Rectal smooth muscle tissue (tissue), 1 donor: Measurements from ENCODE around the gene MYH7.
"Not testable (repeated sequence)": the region's sequence is repeated elsewhere in the genome, so short reads cannot be mapped to it uniquely, and the experiment has no call there.

Experiments used
- H3K27ac ChIP-seq: one replicate; pipeline ENCODE4 v1.7.0; 2013; ENCODE audit warnings: low read depth, low read length, inconsistent platforms
- H3K27me3 ChIP-seq: one replicate; pipeline ENCODE4 v1.7.0; 2013; ENCODE audit warnings: low read length; ENCODE audit not compliant: control insufficient read depth, insufficient read depth
- H3K36me3 ChIP-seq: one replicate; pipeline ENCODE4 v1.7.0; 2013; ENCODE audit warnings: low read length; ENCODE audit not compliant: control insufficient read depth, insufficient read depth
- H3K4me1 ChIP-seq: one replicate; pipeline ENCODE4 v1.7.0; 2013; ENCODE audit warnings: low read length; ENCODE audit not compliant: control insufficient read depth, insufficient read depth
- H3K4me3 ChIP-seq: one replicate; pipeline ENCODE4 v1.7.0; 2013; ENCODE audit warnings: low read length
- H3K9ac ChIP-seq: one replicate; pipeline ENCODE4 v1.7.0; 2013; ENCODE audit warnings: low read length

Gene MYH7

DNA sequence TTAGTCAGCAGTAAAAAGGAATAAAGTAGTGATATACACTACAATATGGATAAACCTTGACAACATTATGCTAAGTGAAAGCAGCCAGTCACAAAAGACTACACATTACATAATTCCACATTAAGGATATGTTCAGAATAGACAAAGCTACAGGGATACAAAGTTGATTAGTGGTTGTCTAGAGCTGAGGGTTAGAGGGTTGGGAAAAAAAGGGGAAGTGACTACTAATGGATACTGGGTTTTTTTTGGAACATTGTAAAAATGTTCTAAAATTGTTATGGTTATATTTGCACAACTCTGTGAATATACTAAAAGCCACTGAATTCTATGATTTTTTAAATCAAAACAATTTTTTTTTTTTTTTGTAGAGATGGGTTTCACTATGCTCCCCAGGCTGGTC is 29.2 kb upstream of the MYH7 start:
- Histone ChIP-seq H3K27me3 (no peaks in the 10 kb centered on the region), H3K4me3 (no peak overlapping the region), H3K27ac (no peak overlapping the region), H3K9ac (no peak overlapping the region), H3K36me3 (no peaks in the 10 kb centered on the region), H3K4me1 (no peaks in the 10 kb centered on the region)

DNA sequence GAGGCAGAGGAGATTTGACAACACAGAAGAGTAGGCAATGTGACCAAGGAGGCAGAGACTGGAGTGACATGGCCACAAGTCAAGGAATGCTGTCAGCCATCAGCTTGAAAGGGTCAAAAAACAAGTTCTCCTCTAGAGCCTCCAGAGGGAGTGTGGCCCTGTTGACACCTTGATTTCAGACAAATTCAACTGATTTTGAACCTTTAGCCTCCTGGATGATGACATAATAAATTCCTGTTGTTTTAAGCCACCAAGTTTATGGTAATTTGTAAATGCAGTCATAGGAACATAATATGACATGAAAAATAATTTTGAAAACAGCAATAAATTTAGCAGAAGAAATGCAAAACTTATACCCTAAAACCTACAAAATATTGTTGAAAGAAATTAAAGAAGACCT is 25.5 kb upstream of the MYH7 start:
- H3K27ac ChIP-seq = no peak overlapping the region
- no peaks in the 10 kb centered on the region for H3K4me1 ChIP-seq
- no peak overlapping the region for H3K9ac ChIP-seq
- no peaks in the 10 kb centered on the region for H3K27me3 ChIP-seq
- H3K4me3 ChIP-seq = no peak overlapping the region
- no peaks in the 10 kb centered on the region for H3K36me3 ChIP-seq

DNA sequence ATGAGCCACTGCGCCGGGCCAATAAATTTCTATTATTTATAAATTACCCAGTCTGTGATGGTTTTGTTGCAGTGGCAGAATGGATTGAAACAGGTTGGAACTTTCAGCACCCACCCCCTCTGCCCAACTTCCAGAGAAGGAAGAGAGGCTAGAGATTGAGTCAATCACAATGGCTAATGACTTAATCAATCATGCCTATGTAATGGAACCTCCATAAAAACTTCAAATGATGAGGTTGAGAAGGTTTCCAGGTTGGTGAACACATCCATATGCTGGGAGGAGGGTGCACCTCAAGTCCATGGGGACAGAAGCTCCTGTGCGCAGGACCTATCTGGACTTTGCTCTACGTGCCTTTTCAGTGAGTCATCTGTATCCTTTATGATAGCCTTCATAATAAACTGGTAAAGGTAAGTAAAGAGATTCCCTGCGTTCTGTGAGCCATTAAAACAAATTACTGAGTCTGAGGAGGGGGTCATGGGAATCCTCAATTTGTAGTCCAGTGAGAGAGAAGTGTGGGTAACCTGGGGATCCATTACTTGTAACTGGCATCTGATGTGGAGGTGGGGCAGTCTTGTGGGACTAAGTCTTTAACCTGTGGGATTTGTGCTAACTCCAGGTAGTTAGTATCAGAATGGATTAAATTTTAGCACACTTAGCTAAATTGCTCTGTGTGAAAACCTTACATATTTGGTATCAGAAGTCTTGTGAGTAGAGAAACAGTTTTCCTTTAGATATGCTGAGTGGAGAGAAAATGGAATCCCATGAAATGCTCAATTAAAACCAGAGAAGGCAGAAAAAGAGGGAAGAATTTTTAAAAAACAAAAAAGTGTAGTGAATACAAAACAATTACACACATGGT is 22.4 kb upstream of the MYH7 start:
- Histone ChIP-seq H3K36me3 (no peaks in the 10 kb centered on the region), H3K4me3 (no peak overlapping the region), H3K27me3 (no peaks in the 10 kb centered on the region), H3K27ac (no peak overlapping the region), H3K9ac (no peak overlapping the region), H3K4me1 (no peaks in the 10 kb centered on the region)

DNA sequence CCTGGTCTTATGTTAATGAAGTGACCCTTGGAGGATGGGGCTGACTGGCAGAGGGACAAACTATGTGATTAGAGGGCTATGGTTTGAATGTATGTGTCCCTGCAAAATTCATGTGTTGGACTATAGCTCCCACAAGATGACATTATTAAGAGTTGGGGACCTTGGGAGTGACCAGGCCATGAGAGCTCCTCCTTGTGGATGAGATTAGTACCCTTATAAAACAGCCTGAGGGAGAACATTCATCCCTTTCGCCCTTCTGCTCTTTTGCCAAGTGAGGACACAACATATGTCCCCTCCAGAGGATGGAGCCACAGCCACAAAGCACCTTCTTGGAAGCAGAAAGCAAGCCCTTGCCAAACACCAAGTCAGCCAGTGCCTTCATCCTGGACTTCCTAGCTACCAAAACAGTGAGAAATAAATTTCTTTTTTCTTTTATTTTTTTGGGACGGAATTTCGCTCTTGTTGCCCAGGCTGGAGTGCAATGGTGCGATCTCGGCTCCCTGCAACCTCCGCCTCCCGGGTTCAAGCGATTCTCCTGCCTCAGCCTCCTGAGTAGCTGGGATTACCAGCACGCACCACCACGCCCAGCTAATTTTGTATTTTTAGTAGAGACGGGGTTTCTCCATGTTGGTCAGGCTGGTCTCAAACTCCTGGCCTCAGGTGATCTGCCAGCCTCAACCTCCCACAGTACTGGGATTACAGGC is 21.6 kb upstream of the MYH7 start:
- H3K27me3 ChIP-seq, H3K9ac ChIP-seq, H3K27ac ChIP-seq, H3K4me3 ChIP-seq, H3K4me1 ChIP-seq, H3K36me3 ChIP-seq: not testable (repeated sequence)

DNA sequence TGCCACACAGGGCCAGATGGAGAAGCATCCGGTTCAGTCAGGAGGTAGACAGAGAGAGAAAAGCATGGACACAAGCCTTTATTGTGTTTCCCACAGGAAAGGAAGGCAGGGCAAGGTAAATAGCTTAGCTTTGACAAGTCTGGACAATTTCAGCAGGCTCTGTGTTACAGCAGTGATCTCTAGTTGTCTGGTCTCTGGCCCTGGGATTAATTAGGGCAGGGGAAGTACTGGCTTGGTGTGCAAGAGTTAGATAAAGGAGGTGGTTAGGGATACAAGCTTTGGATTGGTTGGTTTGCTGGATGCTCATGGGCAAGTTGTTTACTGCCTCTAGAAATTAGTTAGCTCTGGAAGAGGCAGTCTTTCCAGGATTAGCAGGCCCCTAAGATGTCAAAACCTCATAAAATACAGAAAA is 19.0 kb upstream of the MYH7 start:
- Histone ChIP-seq H3K9ac (no peak overlapping the region), H3K36me3 (no peaks in the 10 kb centered on the region), H3K4me3 (no peak overlapping the region), H3K27me3 (no peaks in the 10 kb centered on the region), H3K4me1 (no peaks in the 10 kb centered on the region), H3K27ac (no peak overlapping the region)

DNA sequence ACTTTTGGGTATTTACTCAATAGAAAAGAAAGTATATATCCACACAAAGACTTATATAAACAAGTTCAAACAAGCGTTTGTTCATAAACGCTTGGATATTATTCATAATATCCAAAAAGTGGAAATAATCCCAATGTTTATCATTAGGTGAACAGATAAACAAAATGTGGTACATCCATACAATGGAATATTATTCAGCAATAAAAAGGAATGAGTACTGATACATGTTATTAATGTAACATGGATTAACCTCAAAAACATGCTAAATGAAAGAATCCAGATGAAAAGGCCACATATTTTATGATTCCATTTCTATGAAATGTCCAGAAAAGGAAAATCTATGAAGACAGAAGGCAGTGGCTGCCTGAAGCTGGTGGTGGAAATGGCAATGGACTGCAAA is 16.8 kb upstream of the MYH7 start:
- Histone ChIP-seq H3K27ac (no peak overlapping the region), H3K27me3 (no peaks in the 10 kb centered on the region), H3K9ac (no peak overlapping the region), H3K36me3 (no peaks in the 10 kb centered on the region), H3K4me3 (no peak overlapping the region), H3K4me1 (no peaks in the 10 kb centered on the region)

DNA sequence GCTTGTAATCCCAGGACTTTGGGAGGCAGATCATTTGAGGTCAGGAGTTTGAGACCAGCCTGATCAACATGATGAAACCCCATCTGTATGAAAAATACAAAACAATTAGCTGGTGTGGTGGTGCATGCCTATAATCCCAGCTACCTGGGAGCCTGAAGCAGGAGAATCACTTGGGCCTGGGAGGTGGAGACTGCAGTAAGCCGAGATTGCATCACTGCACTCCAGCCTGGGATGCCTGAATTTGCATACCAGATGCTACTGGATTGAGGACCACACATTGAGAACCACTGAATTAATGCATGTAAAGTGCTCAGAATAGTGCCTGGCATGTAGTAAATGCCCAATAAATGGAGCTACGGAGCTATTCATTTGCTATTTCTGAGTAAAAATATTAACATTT is 14.9 kb upstream of the MYH7 start:
- Histone ChIP-seq H3K4me1 (no peaks in the 10 kb centered on the region), H3K36me3 (no peaks in the 10 kb centered on the region), H3K27ac (no peak overlapping the region), H3K4me3 (no peak overlapping the region), H3K9ac (no peak overlapping the region), H3K27me3 (no peaks in the 10 kb centered on the region)

DNA sequence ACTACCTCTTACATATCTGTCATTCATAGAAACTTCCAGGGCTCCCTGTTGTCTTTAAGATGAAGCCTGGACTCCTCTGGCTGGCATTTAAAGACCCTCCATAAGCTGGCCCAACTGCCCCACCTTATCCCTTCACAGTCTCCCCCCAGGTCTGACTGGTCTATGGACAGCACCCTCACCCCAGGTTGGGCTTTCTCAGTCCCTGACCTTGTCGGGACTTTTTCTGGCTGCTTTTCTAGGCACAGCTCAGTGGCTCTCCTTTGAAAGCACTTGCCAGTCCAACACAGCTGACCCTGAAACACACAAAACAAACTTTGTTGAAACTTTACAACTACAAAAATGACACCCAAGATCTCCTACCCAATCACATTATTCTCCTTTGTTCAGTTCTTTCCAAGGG is 13.9 kb upstream of the MYH7 start:
- H3K36me3 ChIP-seq = no peaks in the 10 kb centered on the region
- no peak overlapping the region for H3K27ac ChIP-seq
- H3K4me3 ChIP-seq = no peak overlapping the region
- no peaks in the 10 kb centered on the region for H3K27me3 ChIP-seq
- H3K4me1 ChIP-seq = no peaks in the 10 kb centered on the region
- no peak overlapping the region for H3K9ac ChIP-seq

DNA sequence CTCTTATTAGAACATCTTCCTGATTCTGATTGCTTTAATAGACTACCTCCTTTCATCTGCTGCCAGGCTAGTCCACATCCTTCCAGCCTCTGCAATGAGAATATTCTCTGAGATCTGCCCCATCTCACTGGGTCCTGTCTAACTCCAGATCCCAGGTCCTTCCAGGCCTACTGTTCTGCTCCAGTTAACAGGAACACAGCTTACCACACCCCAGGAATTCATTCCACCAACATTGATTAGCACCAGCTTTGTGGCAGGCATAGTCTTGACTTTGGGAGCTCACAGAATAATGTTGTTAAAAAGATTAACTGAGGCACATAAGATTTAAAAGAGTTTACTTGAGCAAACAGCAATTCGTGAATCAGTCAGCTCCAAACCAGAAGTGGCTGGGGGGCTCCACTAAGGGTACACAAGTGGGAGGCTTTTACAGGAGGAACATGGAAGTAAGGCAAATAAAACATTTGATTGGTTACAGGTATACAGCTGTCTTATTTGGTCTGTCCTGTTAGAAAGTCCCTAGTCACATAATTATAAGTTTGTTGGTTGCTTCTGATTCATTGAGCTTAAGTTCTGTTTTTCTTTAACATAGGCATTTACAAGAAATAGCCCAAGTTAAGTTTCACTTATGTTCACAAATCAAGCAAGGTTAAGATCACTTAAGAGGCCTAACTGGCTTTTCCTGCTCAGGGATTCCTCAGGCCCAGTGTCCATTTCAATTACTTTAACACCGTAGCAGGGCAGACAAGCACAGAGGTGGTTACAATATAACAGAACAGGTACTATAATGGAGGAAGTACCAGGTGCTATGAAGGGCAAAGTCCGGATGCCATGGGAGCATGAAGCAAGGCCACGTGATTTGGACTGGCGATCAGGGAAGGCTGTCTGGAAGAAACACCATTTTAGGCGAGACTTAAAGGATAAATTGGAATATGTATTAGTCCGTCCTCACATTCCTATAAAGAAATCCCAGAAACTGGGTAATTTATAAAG is 12.2 kb upstream of the MYH7 start:
- Histone ChIP-seq H3K4me3 (no peak overlapping the region), H3K27ac (no peak overlapping the region), H3K27me3 (no peaks in the 10 kb centered on the region), H3K36me3 (no peaks in the 10 kb centered on the region), H3K9ac (no peak overlapping the region), H3K4me1 (no peaks in the 10 kb centered on the region)

DNA sequence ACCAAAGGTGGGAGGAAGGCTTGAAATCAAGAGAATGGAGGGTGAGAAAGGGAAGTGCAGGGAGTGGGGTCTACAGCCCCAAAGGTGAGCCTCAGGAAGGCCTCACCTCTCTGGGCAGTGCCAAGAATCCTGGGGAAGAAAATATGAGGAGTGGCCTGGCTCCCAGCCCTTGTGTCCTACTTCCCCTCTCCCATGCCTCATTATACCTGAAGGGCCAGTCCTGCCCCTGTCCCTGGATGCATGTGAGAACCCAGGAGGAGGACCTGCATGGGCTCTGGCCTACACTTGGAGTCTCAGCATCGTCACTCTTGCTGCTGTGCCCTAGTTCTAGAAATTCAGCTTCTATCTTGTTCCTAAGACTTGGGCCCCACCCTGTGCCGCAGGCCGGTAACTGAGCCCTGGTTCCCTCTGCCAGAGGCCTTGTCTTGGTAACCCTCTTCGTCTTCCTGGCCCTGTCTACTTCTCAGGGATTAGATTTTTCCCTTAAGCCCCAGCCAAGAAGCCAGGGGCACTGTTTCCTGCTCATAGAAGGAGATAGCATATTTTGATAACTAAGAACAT is 10.9 kb upstream of the MYH7 start:
- Histone ChIP-seq H3K4me1 (no peaks in the 10 kb centered on the region), H3K4me3 (no peak overlapping the region), H3K36me3 (no peaks in the 10 kb centered on the region), H3K27me3 (no peaks in the 10 kb centered on the region), H3K27ac (no peak overlapping the region), H3K9ac (no peak overlapping the region)

DNA sequence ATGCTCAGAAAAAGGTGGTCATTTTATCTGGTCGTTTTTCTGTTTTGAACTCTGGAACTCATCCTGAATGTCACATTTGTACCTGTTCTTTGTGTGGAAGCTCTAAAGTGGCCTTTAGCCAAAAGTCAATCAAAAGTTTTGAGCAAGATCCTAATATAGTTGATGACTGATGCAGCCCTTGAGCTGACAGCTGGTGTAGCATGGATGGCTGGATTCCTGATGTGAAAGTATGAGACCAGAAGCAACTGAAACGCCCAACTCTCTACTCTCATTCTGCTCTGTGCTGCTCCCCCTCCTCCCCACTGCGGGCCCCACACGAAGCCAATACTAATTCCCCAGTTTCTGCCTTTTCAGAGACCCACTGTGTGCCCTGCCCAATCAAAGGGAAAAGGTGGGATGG is 10.3 kb upstream of the MYH7 start:
- Histone ChIP-seq H3K27ac (no peak overlapping the region), H3K27me3 (no peaks in the 10 kb centered on the region), H3K4me1 (no peaks in the 10 kb centered on the region), H3K4me3 (no peak overlapping the region), H3K36me3 (no peaks in the 10 kb centered on the region), H3K9ac (no peak overlapping the region)

DNA sequence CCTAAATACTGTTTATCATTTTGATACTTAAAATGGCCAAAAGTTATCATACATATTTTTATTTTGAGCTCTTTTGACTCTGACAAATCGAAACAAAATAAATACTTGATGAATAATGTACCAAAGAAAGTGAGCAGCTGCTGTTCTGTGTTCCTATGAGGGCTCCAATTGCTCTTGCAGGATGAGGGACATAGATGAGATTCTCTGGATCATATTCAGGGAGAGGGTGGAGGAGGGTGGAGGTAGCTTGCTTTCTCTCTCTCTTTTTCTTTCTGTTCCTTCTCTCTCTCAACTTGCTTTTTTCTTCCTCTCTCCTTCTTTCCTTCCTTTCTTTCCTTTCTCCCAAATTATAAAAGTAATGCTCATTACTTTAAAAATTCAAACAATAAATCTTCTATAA is 8.9 kb upstream of the MYH7 start:
- H3K36me3 ChIP-seq = no peaks in the 10 kb centered on the region
- H3K4me1 ChIP-seq = no peaks in the 10 kb centered on the region
- H3K27me3 ChIP-seq = no peaks in the 10 kb centered on the region
- H3K9ac ChIP-seq = no peak overlapping the region
- no peak overlapping the region for H3K4me3 ChIP-seq
- H3K27ac ChIP-seq = no peak overlapping the region
